ENCODE data around the gene REEP1. TPM values are rescaled to one million over a fixed set of nuclear protein-coding genes. Genes with fewer than 3 reads are reported as not detected.

Gene REEP1
- total RNA-seq, 2 experiments from 2014 or later, result 0.23 to 0.25 TPM

DNA sequence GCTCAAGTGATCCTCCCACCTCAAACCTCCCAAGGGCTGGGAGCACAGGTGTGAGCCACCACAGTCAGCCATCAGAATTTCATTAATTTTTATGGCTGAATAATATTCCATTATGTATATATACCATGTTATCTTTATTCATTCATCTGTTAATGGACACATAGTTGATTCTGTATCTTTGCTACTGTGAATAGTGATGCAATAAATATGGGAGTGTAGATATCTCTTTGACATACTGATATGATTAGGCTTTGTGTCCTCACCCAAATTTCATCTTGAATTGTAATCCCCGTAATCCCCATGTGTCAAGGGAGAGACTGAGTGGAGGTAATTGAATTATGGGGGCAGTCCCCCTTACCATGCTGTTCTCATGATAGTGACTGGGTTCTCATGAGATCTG lies 38.2 kb upstream of the REEP1 start:
- no peak overlapping the region for H3K27ac Mint-ChIP-seq
- DNase-seq (no peak), ATAC-seq (no peak)
- no peak overlapping the region for H3K4me3 Mint-ChIP-seq
- ChIA-PET CTCF (no interaction called here), POLR2A (no interaction called here)
- peaks cover 15% of the 10 kb centered on the region for H3K4me1 Mint-ChIP-seq (ENCODE audit: low read depth)
- H3K27me3 Mint-ChIP-seq, result no peaks in the 10 kb centered on the region
- H3K9me3 Mint-ChIP-seq, result peaks cover 1% of the 10 kb centered on the region
- no peaks in the 10 kb centered on the region for H3K36me3 Mint-ChIP-seq (ENCODE audit: low read depth)
- intact Hi-C loops (cut with micrococcal nuclease), result no loop called here
- TF ChIP-seq, protein P1, sequence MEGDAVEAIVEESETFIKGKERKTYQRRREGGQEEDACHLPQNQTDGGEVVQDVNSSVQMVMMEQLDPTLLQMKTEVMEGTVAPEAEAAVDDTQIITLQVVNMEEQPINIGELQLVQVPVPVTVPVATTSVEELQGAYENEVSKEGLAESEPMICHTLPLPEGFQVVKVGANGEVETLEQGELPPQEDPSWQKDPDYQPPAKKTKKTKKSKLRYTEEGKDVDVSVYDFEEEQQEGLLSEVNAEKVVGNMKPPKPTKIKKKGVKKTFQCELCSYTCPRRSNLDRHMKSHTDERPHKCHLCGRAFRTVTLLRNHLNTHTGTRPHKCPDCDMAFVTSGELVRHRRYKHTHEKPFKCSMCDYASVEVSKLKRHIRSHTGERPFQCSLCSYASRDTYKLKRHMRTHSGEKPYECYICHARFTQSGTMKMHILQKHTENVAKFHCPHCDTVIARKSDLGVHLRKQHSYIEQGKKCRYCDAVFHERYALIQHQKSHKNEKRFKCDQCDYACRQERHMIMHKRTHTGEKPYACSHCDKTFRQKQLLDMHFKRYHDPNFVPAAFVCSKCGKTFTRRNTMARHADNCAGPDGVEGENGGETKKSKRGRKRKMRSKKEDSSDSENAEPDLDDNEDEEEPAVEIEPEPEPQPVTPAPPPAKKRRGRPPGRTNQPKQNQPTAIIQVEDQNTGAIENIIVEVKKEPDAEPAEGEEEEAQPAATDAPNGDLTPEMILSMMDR (IDR thresholded peaks at IDR 0.05), result no peak

DNA sequence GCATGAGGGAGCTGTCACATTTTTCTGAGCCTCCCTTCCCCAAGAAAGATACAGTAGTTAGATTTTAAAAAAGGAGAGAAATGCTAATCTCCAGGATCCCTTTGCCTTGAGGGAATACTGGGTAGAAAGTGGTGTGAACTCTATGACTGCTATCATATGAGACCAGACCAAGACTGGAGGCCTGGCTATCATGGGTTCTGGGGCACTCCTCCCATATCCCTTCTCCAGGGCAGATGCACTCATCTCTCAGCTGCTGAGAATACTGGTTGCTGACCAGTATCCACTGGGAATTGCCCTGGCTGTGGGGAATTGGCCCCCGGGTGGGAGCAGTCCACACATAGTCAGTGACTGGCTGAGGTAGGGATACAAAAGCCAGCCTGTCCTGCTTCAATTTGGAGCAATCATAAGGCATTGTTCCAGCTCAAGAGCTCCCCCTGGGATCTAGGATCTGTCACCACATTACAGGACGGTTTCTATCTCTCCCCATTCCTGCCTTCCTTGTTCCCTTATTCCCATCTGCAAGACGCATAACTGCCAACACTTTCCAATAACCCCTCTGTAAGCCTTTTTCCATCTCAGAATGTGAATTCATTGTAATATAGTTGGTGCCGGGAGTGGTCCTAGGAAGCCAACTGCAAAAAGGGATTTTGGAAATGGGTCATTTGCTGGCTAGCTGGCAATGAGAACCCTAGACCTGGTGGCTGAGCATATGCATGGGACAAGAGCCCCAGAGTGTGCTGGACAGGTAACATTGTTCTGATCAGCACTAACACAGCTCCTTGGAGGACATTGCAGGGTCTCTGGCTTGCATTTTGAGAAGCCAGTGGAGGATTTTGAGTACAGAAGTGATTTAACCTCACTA lies 35.4 kb upstream of the REEP1 start:
- TF ChIP-seq, protein P1 (IDR thresholded peaks at IDR 0.05), result peak; percentile 42
- DNase-seq, result no peak

DNA sequence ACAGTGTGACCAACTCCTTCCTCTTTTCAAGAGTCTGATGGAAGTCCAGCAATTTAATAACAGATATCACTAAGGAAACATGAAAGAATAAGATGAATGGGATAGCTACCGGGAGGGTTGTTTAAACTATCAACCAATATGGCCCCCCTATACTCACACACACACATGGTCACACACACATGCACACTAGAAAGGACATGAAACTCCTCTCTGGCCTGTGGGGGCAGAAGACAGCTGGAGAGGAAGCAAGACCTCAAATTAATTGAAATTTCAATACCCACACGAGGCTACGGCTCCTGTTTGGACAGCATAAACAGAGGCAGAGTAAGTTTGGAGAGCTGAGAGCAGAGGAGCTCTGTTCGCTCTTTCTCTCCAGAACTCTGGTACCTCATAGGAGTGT lies 34.7 kb upstream of the REEP1 start:
- ATAC-seq, result no peak
- H3K36me3 Mint-ChIP-seq (ENCODE audit: low read depth), result peaks cover 4% of the 10 kb centered on the region
- peak; percentile 17 for DNase-seq
- no peak overlapping the region for H3K27ac Mint-ChIP-seq
- POLR2A ChIA-PET, result interaction anchor here (1.4 to 1.6 kb wide), 2 partner anchors 69 to 173 kb away, joined by 4 read pairs; partner anchors contain the start of genes KDM3A and MRPL35
- H3K27me3 Mint-ChIP-seq, result no peaks in the 10 kb centered on the region
- H3K4me1 Mint-ChIP-seq (ENCODE audit: low read depth), result peaks cover 27% of the 10 kb centered on the region
- peaks cover 7% of the 10 kb centered on the region for H3K9me3 Mint-ChIP-seq
- CTCF ChIA-PET, result interaction anchor here (1.1 to 2.1 kb wide), 6 partner anchors 11 to 151 kb away, joined by 3 to 9 read pairs (median 6); no protein-coding TSS in a partner anchor
- TF ChIP-seq, protein P1 (IDR thresholded peaks at IDR 0.05), result no peak
- intact Hi-C loops (cut with micrococcal nuclease), result no loop called here
- H3K4me3 Mint-ChIP-seq, result no peak overlapping the region

More for the DNA sequence above, 35.4 kb upstream of the REEP1 start:
- ATAC-seq, result no peak
- H3K36me3 Mint-ChIP-seq (ENCODE audit: low read depth), result peaks cover 4% of the 10 kb centered on the region
- no peak overlapping the region for H3K4me3 Mint-ChIP-seq
- no peak overlapping the region for H3K27ac Mint-ChIP-seq
- intact Hi-C loops (cut with micrococcal nuclease), result no loop called here
- no peaks in the 10 kb centered on the region for H3K27me3 Mint-ChIP-seq
- ChIA-PET POLR2A (interaction anchor here (1.4 to 1.6 kb wide), 2 partner anchors 69 to 173 kb away, joined by 4 read pairs; partner anchors contain the start of genes KDM3A and MRPL35), CTCF (interaction anchor here (1.1 to 2.1 kb wide), 7 partner anchors 11 to 151 kb away, joined by 3 to 9 read pairs (median 6); no protein-coding TSS in a partner anchor)
- peaks cover 7% of the 10 kb centered on the region for H3K9me3 Mint-ChIP-seq
- peaks cover 25% of the 10 kb centered on the region for H3K4me1 Mint-ChIP-seq (ENCODE audit: low read depth)

DNA sequence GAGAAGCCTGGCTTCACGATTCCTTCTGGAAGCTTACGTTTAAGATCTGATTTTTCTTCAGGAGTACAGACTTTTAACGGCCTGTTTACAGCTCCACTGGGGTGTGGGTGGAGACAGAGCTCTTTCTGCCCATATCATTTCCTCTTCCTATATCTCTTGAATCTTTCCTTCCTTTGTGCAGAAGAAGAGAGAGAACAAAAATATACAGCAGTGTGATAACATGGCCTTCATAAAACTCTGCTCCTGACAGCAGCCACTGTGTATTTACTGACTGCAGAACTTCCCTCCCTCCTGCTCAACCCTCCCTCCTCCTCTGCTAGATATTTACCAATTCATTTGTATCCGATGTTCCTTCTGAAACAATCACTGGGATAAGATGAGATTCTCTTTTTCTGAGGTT lies 34.1 kb upstream of the REEP1 start:
- Mint-ChIP-seq H3K4me3 (no peak overlapping the region), H3K36me3 (ENCODE audit: low read depth) (peaks cover 4% of the 10 kb centered on the region), H3K9me3 (peaks cover 7% of the 10 kb centered on the region), H3K4me1 (ENCODE audit: low read depth) (peaks cover 27% of the 10 kb centered on the region), H3K27me3 (no peaks in the 10 kb centered on the region), H3K27ac (peak overlapping the region; percentile 81)
- ChIA-PET CTCF (interaction anchor here (1.7 to 2.1 kb wide), 3 partner anchors 12 to 150 kb away, joined by 4 to 9 read pairs (median 9); no protein-coding TSS in a partner anchor), POLR2A (interaction anchor here (1.4 to 1.6 kb wide), 2 partner anchors 70 to 172 kb away, joined by 4 read pairs; partner anchors contain the start of genes KDM3A and MRPL35)
- TF ChIP-seq, protein P1 (IDR thresholded peaks at IDR 0.05), result no peak
- intact Hi-C loops (cut with micrococcal nuclease), result no loop called here
- no peak for ATAC-seq
- no peak for DNase-seq

DNA sequence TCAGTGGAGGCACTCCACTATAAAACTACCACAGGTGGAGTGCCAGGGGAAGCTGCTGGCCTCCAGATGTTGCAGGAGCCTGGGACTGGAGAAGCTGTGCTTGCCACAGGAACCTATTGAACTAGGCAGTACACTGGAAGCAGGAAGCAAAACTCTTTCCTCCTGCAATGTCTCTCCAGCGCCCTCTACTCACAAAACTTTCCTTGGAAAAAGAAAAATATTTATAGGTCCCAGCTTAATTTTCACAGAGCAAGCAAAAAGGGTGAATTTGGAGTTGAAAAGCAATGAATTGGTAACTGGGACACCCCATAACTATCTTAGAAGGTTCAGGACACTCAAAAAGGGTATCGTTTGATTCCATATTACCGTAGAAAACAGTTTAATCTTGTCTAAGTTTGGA lies 33.2 kb upstream of the REEP1 start:
- H3K9me3 Mint-ChIP-seq, result peaks cover 7% of the 10 kb centered on the region
- no peak for DNase-seq
- CTCF ChIA-PET, result interaction anchor here (1.1 to 1.6 kb wide), 2 partner anchors 10 to 150 kb away, joined by 4 to 6 read pairs; no protein-coding TSS in a partner anchor
- H3K4me1 Mint-ChIP-seq (ENCODE audit: low read depth), result peaks cover 27% of the 10 kb centered on the region
- TF ChIP-seq, protein P1 (IDR thresholded peaks at IDR 0.05), result no peak
- H3K36me3 Mint-ChIP-seq (ENCODE audit: low read depth), result peaks cover 4% of the 10 kb centered on the region
- intact Hi-C loops (cut with micrococcal nuclease), result no loop called here
- no peak for ATAC-seq
- H3K27me3 Mint-ChIP-seq, result no peaks in the 10 kb centered on the region
- H3K4me3 Mint-ChIP-seq, result no peak overlapping the region
- POLR2A ChIA-PET, result interaction anchor here (1.2 kb wide), 1 partner anchor 175 kb away, joined by 4 read pairs; no protein-coding TSS in a partner anchor
- no peak overlapping the region for H3K27ac Mint-ChIP-seq

All from activated CD8-positive, alpha-beta T cell treated with anti-CD3 and anti-CD28 coated beads for 36 hours (primary cell).